HG03175 (cell line): ENCODE measurements around the gene SLC16A6.
"Not testable (repeated sequence)": the region's sequence is repeated elsewhere in the genome, so short reads cannot be mapped to it uniquely, and the experiment has no call there.

ENCODE experiments used
- ATAC-seq: cut with Tn5 transposase; IDR thresholded peaks from one replicate; pipeline ENCODE4 v1.9.1; 2021; ENCODE audit warnings: mild to moderate bottlenecking, moderate library complexity; ENCODE audit not compliant: unreplicated experiment

The SLC16A6 gene

DNA sequence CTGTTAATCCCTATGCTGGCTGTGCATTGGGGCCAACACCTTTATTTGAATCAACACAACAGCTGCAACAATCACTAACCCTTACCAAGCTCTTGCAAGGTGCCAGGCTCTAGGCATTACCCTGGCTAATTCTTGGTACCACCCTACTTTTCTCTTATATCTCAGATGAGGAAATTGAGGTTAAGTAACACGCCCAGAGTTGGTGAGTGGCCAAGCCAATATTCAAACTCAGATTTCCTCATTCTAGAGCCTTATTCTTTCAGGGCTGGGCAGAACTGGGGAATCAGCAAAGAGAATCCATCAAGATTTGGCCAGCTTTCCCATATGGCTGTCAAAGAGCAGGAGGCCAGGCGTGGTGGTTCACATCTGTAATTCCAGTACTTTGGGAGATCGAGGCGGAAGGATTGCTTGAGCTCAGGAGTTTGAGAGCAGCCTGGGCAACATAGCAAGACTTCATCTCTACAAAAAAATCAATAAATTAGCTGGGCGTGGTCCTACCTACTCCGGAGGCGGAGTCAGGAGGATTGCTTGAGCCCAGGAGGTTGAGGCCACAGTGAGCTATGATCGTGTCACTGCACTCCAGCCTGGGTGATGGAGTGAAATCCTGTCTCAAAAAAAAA is 24.1 kb upstream of the SLC16A6 start:
- ATAC-seq = no peak

GRCh38 chr17:68310152-68310551 is 19.2 kb upstream of the SLC16A6 start:
- ATAC-seq = no peak

DNA sequence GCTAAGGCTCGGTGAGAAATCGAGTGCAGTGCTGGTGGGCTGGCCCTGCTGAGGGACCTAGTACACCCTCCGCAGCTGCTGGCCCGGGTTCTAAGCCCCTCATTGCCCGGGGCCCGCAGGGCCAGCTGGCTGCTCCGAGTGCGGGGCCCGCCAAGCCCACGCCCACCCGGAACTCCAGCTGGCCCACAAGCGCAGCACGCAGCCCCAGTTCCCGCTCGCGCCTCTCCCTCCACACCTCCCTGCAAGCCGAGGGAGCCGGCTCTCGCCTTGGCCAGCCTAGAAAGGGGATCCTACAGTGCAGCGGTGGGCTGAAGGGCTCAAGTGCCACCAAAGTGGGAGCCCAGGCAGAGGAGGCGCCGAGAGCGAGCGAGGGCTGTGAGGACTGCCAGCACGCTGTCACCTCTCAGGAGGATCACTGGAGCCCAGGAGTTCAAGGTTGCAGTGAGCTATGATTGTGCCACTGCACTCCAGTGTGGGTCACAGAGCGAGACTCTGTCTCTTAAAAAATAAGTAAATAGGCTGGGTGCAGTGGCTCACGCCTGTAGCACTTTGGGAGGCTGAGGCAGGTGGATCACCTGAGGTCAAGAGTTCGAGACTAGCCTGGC is 18.2 kb upstream of the SLC16A6 start:
- ATAC-seq = not testable (repeated sequence)

DNA sequence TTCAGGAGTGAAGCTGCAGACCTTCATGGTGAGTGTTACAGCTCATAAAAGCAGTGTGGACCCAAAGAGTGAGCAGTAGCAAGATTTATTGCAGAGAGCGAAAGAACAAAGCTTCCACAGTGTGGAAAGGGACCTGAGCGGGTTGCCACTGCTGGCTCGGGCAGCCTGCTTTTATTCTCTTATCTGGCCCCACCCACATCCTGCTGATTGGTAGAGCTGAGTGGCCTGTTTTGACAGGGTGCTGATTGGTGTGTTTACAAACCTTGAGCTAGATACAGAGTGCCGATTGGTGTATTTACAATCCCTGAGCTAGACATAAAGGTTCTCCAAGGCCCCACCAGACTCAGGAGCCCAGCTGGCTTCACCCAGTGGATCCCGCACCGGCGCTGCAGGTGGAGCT is 17.6 kb upstream of the SLC16A6 start:
- not testable (repeated sequence) for ATAC-seq

DNA sequence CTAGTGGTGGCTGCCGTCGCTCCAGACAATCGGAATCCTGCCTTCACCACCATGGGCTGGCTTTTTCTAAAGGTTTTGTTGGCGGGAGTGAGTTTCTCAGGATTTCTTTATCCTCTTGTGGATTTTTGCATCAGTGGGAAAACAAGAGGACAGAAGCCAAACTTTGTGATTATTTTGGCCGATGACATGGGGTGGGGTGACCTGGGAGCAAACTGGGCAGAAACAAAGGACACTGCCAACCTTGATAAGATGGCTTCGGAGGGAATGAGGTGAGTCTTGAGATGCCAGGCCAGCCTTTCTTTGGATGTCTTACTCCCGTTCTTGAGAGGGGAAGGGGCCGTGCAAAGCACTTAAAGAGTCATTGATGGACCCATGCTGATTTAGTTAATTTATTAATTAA is 16.5 kb upstream of the SLC16A6 start:
- ATAC-seq = no peak

DNA sequence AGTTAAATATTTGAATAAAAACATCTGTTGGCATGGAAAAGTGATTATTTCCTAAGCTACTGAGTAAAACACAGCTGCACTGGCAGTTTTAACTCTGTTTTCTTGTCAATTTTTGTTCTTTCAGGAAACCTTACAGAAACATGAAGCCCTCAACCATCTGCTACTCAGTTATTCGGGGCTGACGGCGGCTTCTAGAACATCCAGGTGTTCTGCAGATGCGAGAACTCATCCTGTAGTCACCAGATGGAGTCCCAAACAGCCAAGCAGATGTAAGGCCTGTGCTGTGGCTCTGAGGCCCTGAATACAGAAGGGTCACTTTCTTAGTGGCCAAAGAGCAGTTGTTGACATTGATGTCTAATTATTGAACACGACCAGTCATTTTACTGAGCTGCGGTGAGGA is 15.9 kb upstream of the SLC16A6 start:
- ATAC-seq = no peak

GRCh38 chr17:68305142-68305541 is 14.2 kb upstream of the SLC16A6 start:
- ATAC-seq = no peak

GRCh38 chr17:68304706-68305105 is 13.8 kb upstream of the SLC16A6 start:
- no peak for ATAC-seq

DNA sequence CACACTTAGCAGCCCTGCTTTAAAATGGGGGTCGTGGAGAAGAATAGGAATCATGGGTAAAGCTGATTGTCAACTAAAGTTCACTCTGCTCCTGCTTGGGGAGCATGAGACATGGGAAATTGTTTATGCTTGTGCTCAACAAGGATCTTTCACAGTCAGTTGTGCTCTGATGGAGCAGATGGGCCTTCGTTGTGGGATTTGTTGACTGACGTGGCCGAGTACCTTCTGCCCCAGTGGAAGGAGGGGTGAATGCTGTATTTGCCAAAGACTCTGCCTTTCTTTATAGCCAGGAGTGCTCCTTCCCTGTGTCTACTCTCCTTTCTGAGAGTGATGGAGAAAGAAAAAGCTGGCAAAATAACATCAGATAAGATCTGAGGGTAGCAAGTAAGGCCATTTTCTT is 11.7 kb upstream of the SLC16A6 start:
- ATAC-seq = no peak

DNA sequence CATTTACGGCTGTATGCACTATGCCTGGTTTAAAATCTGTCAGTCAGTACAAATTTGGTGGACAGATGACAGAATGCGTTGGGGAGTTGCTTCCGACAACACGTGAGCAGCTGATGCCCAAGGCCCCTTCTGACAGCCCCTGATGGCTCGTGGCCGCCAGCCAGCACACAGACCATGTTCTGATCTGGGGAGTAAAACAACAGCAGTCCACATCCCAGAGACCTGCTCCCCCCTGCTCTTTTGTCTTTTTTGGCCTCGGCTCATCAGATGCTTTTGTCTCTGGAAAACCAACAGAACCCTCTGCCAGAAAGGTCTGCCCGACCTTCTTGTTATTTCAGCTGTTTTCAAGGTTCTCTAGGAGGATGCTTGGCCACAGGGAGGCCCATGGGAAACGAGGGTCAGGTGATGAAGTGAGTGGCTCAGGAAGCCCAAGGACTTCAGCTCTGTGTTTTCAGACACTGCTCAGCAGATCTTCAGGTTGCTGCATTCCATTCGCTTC is 11.2 kb upstream of the SLC16A6 start:
- ATAC-seq = no peak

GRCh38 chr17:68301438-68301959 is 10.6 kb upstream of the SLC16A6 start:
- no peak for ATAC-seq

- ATAC-seq = no peak
These were observed 8.9 kb upstream of the SLC16A6 start for GRCh38 chr17:68299817-68300216.

- no peak for ATAC-seq
These were observed 7.7 kb upstream of the SLC16A6 start for GRCh38 chr17:68298601-68299000.

DNA sequence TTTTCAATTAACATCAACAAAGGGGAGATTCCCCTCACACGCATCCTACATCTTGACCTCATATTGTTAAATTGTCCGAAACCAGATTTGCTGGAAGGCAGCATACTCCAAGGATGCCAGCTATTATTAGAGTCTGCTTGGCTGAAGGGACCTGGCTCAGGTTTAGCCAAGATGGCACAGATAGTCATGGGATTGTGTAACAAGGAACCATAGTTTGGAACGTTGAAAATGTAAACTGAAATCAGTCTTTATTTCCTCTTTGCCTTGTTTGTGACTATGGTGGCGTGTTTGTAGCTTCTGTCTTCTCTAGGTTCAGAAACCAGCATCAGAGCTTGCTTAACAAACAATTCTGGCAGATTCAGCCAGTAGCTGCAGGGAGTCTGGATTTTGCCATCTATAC is 6.3 kb upstream of the SLC16A6 start:
- no peak for ATAC-seq

GRCh38 chr17:68296217-68297191 is 5.6 kb upstream of the SLC16A6 start:
- ATAC-seq = no peak

GRCh38 chr17:68295086-68295485 is 4.2 kb upstream of the SLC16A6 start:
- ATAC-seq = no peak

- ATAC-seq = no peak
These were observed 3.7 kb upstream of the SLC16A6 start for GRCh38 chr17:68294617-68295016.

- ATAC-seq = no peak
These were observed 3.2 kb upstream of the SLC16A6 start for GRCh38 chr17:68294196-68294555.

DNA sequence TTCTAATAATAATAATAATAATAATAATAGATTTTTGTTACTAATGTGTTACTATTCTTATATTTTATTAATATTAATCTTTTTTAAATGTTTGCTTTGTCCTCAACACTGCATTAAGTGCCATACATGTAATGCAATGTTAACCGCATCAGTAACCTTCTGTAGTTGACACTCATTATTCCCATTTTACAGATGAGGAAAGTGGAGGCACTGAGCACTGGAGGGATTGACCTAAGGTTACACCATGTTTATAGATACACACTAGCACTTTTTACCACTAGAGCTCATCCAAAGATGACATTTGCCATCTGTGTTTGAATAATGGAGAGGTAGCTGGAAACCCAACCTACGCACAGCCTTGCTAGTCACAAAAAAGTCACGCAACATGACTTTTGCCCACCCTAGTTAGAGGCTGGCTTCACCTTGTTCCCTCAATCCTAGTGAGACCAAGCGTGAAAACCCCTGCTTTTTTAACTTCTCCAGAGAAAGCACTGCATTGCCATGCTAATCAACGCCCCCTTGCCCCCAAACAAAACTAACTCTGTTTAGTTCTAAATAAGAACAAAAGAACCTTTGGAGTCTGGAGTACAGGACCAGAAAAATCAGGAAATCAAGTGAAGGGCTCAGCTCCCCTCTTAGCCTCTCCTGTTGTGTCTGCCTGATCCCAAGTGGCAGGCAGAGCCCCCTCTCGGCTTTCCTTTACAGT is 2.7 kb upstream of the SLC16A6 start:
- no peak for ATAC-seq

GRCh38 chr17:68292689-68293040 is 1.7 kb upstream of the SLC16A6 start:
- ATAC-seq = no peak
